ENCODE data around the gene FAM234B. TPM values are rescaled to one million over a fixed set of nuclear protein-coding genes. Genes with fewer than 3 reads are reported as not detected.

FAM234B gene
- total RNA-seq, 4 donors from 2014 or later = 19.3 to 41.4 (median 25.6) TPM

DNA sequence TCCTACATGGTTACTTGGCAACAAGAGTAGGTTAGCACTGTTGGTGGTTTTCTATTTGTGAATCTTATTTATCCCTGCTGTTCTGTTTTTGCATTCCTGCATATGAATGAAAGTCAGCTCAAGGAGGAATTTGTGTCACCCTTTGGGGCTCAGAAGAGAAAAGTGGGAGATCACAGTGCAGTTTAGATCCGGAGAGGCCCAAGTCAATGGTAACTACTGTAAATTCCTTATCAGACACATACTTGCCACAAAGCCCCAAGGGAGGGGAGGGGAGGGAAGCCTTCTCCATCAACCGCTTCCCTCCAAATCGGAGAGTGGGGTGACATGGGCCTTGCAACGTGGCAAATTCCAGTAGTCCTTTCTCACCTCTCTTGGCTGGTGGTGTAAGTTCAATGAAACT, 44.3 kb downstream of the FAM234B start:
- intact Hi-C loops (cut with DNase I; ENCODE audit: low total_unique reads) = no loop called here
- WGBS, 2 donors = 81 to 82% methylated on average over 4 of the region's 4 CpGs
- TF ChIP-seq, protein P1, sequence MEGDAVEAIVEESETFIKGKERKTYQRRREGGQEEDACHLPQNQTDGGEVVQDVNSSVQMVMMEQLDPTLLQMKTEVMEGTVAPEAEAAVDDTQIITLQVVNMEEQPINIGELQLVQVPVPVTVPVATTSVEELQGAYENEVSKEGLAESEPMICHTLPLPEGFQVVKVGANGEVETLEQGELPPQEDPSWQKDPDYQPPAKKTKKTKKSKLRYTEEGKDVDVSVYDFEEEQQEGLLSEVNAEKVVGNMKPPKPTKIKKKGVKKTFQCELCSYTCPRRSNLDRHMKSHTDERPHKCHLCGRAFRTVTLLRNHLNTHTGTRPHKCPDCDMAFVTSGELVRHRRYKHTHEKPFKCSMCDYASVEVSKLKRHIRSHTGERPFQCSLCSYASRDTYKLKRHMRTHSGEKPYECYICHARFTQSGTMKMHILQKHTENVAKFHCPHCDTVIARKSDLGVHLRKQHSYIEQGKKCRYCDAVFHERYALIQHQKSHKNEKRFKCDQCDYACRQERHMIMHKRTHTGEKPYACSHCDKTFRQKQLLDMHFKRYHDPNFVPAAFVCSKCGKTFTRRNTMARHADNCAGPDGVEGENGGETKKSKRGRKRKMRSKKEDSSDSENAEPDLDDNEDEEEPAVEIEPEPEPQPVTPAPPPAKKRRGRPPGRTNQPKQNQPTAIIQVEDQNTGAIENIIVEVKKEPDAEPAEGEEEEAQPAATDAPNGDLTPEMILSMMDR (IDR thresholded peaks at IDR 0.05) = no peak
- TF ChIP-seq POLR2A (IDR thresholded peaks at IDR 0.05) = no peak
- no peak overlapping the region for H3K4me3 ChIP-seq (ENCODE audit: low read depth, poor library complexity, severe bottlenecking)
- DNase-seq (ENCODE audit: low spot score in 2 of 2) = no peak

DNA sequence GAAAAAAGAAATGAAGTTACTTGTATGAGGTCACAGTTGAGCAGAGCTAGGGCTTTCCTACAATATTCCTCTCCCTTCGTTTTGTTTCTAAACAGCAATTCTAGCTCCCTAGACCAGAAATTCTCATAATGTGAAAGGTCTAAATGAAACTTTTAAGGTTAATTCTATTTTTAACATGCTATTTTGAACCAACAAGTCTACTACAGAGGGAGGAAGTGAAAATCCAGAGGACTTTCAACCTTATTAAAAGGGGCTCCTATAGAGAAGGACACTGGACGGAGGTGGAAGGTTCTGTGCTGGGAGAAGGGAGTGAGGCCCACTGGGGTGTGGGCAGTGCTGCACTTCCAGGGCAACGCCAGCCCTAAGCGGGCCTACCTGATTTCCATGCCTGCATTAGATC, 45.9 kb downstream of the FAM234B start:
- DNase-seq (ENCODE audit: low spot score in 2 of 2) = no peak
- intact Hi-C loops (cut with DNase I; ENCODE audit: low total_unique reads) = no loop called here
- H3K4me3 ChIP-seq (ENCODE audit: low read depth, poor library complexity, severe bottlenecking) = no peak overlapping the region
- no peak for TF ChIP-seq POLR2A (IDR thresholded peaks at IDR 0.05)
- TF ChIP-seq, protein P1 (IDR thresholded peaks at IDR 0.05) = no peak
- WGBS, 2 donors = 92 to 93% methylated on average over 4 of the region's 4 CpGs

DNA sequence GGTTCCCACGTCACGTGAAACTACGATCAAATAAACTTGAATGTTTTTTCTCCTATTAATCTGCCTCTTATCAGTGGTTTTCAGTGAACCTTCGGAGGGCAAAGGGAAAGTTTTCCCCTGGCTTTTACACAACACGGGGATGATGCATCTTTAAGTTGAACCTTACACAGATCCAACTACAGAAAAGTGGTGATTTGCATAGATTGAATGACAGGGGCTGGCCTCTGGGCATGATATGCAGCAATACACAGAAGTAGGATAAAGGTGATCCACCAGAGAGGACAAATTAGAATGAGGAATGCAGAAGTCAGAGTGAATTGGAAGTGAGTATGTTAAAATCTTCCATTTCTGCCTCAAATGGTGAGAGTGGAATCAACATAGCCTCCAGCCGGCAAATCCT, 47.7 kb downstream of the FAM234B start:
- no peak for TF ChIP-seq POLR2A (IDR thresholded peaks at IDR 0.05)
- TF ChIP-seq, protein P1 (IDR thresholded peaks at IDR 0.05) = no peak
- intact Hi-C loops (cut with DNase I; ENCODE audit: low total_unique reads) = no loop called here
- 92 to 93% methylated on average over 6 of the region's 6 CpGs for WGBS, 2 donors
- no peak for DNase-seq (ENCODE audit: low spot score in 2 of 2)
- no peak overlapping the region for H3K4me3 ChIP-seq (ENCODE audit: low read depth, poor library complexity, severe bottlenecking)

DNA sequence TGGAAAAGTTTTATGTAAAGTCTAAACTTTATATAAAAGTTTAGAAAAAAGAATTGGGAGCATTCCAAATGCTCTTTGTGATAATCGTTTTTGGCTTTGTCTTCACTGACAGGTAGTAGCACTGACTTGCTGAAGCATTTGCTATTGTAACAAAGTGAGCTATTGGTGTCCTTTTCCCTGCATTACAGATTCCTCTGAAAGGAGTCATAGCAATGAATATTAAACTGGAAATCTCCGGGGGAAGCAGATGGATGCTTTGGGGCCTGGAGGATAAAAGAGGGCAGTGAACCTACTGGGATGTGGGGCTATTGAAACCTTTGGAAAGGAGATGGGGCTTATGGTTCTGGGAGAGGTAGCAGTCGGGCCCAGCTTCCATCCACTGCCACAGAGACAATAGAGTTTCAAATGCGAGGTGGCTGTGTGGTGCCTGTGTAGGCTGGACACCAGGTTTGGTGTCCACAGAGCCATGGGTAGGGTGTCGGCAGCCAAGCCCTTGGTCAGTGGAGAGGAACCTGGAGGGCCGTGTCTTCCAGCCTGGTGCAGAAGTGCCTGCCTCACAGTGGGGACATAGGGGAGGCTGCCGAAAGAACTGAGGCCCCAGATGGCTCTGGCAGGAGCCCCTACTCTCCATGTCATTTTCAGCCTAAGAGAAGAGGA, 49.1 kb downstream of the FAM234B start:
- WGBS, 2 donors = 59 to 60% methylated on average over 7 of the region's 7 CpGs
- DNase-seq (ENCODE audit: low spot score in 2 of 2) = no peak
- no peak overlapping the region for H3K4me3 ChIP-seq (ENCODE audit: low read depth, poor library complexity, severe bottlenecking)
- intact Hi-C loops (cut with DNase I; ENCODE audit: low total_unique reads) = no loop called here
- TF ChIP-seq POLR2A (IDR thresholded peaks at IDR 0.05) = no peak
- TF ChIP-seq, protein P1 (IDR thresholded peaks at IDR 0.05) = no peak

DNA sequence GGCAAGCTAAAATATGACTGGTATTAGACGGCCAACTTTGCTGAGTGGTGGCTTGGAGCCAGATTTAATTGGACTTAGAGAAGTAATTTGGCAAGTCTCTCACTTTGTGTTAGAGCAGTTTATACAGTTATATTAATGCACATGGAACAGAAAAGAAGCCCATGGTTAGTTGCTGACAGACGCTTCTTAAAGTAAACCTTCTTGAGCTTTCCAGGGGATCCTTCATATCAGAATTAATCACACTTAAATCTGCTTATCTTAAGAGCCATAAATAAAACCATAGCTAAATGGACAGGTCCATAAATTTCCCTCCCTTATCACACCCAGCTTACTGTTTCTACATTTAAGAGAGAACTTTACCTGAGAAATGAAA, 49.7 kb downstream of the FAM234B start:
- intact Hi-C loops (cut with DNase I; ENCODE audit: low total_unique reads) = no loop called here
- TF ChIP-seq, protein P1 (IDR thresholded peaks at IDR 0.05) = no peak
- TF ChIP-seq POLR2A (IDR thresholded peaks at IDR 0.05) = no peak
- WGBS, 2 donors = 25 to 43% methylated on average over 2 of the region's 2 CpGs
- DNase-seq (ENCODE audit: low spot score in 2 of 2) = no peak
- H3K4me3 ChIP-seq (ENCODE audit: low read depth, poor library complexity, severe bottlenecking) = no peak overlapping the region

DNA sequence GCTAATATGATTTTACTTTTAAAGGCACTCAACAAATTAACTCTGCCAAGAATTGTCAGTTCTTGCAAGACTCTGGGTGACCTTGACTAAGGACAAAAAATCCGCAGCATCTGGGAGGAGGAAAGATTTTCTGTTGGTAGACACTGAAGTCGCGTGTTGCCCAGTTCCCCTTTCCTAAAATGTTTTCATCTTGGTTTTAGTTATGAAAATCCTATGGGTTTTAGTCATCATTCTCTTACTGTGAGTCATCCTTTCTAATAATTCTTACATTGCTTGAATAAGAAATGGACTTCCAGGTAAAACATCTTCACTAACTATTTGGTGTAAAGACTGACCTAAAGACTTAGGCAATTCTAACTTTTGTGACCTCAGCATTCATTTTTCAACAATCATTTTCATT, 50.2 kb downstream of the FAM234B start:
- no peak overlapping the region for H3K4me3 ChIP-seq (ENCODE audit: low read depth, poor library complexity, severe bottlenecking)
- WGBS, 2 donors = 50 to 54% methylated on average over 3 of the region's 3 CpGs
- TF ChIP-seq, protein P1 (IDR thresholded peaks at IDR 0.05) = no peak
- TF ChIP-seq POLR2A (IDR thresholded peaks at IDR 0.05) = no peak
- DNase-seq (ENCODE audit: low spot score in 2 of 2) = no peak
- intact Hi-C loops (cut with DNase I; ENCODE audit: low total_unique reads) = no loop called here
